Hematopoietic multipotent progenitor cell treated with erythropoietin and hydrocortisone succinate and interleukin-3 and kit ligand, for 17 days (in vitro differentiated cells): ENCODE data around the gene FSTL4.

Experiments
- DNase-seq: peaks from one replicate; pipeline ENCODE4 v3.0.0-alpha.2; 2015; ENCODE audit warnings: low spot score

The FSTL4 gene

GRCh38 chr5:133385346-133385745, 227.0 kb downstream of the FSTL4 start:
- no peak for DNase-seq

GRCh38 chr5:133384903-133385302, 227.4 kb downstream of the FSTL4 start:
- no peak for DNase-seq

DNA sequence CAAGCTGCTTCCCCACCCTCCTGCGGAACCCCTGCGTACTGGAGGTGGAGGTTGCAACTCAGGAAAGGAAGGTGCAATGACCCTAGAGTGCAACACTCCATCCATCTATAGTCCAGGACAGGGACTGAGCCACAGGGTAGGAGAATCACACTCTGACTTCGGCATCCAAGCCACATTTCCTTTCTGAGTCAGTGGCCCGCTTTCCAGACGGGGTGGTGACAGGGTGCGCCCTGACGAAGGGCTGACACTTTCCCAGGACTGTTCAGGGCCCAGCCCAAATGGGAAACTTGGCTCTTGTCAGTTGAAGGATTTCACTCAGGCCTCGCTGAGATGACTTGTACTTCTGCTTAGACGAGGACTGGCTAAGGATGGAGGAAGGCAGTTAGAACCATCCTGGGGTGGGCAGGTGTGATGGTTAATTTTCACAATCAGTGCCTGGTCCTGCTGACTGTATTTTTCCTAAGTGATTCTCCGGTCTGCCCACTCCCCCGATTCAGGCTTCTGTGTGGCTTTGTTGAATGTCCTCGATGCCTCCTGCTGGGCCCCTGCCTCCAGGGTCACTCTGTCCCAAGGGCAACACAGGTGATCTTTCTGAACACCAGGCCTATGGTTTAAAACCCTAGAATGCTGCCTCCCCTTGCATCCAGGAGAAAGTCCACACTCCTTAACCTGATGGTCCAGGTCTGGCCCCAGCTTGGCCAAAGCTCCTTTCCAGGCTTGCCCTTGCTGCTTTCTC, 228.1 kb downstream of the FSTL4 start:
- DNase-seq = no peak

- DNase-seq = no peak
Measured at GRCh38 chr5:133383580-133383939, 228.8 kb downstream of the FSTL4 start.

- DNase-seq = no peak
Measured at GRCh38 chr5:133382661-133383579, 229.4 kb downstream of the FSTL4 start.

DNA sequence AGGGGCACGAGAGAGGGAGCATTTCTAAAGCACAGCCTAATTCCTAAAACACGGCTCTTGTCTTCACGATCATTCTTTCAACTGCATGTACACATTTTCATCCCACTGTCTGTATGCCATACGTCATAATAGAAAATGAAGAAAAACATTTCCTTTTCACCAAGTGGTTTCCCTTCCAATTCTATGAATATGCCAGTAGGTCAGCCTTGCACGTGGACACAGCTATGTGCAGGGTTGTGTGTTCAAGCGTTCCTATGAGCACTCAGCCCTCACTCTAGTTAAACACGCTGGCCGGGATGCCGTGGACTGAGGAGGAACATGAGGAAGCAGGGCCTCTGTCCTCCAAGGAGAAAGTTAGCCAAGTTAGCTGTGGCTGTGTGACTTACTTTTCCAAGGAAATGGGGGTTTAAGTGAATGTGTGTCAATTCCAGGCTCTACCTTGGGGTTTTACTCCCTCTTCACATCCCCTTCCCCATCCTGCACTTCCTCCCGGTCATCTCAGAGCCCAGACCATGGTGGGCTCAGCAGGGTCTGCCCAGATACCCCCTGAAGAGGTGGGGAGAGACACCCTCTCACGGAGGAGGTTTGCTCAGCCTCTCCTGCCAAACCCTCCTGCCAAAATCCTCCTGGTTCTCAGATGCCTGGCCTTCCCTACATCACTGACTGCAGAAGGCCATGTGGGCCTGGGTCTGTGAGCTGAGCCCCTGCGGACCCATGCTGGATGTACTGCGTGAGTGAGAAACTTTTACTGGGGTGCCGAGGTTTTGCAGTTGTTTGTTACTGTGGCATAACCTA, 230.6 kb downstream of the FSTL4 start:
- DNase-seq = no peak

- DNase-seq = no peak
Measured at GRCh38 chr5:133381041-133381440, 231.3 kb downstream of the FSTL4 start.

DNA sequence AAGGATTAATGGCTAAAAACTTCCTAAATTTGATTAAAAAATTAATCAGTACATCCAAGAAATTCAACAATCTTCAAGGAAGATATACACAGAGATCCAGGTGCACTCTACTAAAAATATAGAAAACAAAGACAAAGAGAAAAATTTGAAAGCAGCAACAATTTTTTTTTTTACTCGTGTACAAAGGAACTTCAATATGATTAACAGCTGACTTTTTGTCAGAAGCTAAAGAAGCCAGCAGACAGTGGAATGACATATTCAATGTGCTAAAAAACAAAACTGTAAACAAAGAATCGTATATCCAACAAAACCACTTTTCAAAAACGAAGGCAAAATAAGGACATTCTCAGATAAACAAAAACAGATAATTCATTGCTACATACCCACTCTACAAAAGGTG, 234.6 kb downstream of the FSTL4 start:
- no peak for DNase-seq

DNA sequence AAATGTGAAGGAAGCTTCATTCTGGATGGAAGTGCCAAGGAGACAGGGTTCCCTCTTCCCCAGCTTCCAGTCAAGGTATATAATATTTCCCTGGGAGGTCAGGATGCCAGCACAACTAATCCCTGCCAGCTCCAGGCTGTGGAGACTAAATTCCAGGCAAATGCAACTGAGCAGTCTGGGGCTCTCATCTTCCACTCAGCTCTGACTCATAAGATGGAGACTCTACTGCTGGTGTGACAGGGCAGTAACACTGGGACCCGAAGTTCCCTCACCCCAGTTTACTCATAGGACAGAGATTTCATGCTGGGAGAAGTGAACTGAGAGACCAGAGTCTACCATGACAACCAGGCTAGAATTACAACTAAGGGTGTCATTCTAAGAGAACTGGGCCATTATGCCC, 235.4 kb downstream of the FSTL4 start:
- DNase-seq = no peak

DNA sequence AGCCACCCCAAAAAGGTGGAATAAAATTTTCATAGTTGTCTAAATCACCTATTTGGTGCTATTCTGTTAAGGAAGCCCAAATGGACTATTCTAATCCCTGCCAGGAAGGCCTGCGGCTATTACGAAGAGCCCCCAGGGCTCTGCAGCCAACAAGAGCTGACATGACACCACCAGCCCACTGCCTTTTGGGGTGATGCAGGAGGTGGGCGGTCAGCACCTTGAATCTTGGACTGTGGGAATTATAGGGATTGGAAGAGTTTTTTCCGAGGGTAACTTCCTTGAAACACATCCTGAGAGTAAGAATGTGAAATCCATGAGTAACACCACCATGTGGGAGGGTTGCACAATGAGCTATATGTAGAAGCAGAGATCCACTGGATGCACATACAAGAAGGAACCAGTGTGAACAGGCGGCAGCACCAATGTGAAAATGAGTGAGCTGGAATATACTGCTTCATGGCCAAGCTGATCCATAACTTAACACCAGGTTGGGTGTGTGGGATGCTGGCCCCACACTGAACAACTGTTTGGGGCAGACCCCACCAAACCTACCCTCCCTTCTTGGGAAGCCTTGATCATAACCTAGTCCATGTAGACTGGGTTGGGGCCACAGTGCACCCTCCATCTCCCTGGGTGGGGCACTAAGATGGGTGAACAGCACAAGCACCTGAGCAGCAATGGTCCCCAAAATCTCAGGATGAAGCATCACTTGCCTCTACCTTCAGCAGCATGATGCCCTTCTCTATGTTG, 239.0 kb downstream of the FSTL4 start:
- no peak for DNase-seq

DNA sequence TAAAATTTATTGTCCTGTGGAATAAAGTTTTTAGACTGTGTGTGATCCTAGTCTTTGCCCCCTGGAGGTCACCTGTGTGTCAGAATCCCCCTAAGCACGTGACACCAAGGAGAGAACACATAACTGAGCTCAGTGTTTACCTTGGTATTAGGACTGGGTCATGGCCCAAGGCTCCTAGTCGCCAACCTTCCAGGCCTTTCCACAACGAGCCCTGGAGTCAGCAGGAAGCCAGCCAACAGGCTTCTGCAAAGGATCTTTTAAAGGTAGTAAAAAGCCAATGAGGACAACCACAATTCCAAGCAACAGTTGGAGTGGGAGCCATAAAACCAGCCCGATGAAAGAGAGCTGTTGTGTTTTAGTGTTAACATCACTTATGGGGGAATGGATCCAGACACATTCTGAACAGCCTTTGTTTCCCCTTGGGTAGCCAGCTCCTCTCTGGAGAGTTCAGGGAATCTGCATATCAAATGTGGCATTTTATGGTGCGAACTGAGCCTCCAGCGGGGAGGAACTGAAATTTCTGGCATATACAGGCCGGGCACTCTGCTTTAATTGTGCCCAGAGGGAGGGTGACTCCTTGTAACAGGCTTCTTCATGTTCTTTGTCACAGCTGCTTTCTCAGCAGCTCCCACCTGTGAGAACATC, 239.9 kb downstream of the FSTL4 start:
- DNase-seq = no peak

GRCh38 chr5:133371371-133372155, 240.8 kb downstream of the FSTL4 start:
- DNase-seq = no peak

DNA sequence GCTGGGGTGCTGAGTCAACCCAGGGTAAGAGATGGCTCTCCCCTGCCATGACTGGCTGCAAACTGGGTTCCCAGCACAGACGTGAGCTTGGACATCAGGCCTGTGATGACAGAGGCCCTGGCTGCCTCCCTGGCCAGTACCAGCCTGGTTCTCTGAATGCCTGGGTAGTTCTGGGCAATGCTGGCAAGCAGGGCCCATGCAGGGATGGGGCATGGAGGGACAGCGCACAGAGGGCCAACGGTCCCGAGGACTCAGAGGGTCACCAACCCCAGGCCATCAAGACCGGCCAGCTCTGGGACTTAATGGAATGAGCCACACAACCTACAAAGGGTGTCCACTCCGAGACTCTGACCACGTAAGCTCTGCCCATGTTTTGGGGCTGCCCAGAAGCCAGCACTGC, 241.4 kb downstream of the FSTL4 start:
- DNase-seq = no peak

DNA sequence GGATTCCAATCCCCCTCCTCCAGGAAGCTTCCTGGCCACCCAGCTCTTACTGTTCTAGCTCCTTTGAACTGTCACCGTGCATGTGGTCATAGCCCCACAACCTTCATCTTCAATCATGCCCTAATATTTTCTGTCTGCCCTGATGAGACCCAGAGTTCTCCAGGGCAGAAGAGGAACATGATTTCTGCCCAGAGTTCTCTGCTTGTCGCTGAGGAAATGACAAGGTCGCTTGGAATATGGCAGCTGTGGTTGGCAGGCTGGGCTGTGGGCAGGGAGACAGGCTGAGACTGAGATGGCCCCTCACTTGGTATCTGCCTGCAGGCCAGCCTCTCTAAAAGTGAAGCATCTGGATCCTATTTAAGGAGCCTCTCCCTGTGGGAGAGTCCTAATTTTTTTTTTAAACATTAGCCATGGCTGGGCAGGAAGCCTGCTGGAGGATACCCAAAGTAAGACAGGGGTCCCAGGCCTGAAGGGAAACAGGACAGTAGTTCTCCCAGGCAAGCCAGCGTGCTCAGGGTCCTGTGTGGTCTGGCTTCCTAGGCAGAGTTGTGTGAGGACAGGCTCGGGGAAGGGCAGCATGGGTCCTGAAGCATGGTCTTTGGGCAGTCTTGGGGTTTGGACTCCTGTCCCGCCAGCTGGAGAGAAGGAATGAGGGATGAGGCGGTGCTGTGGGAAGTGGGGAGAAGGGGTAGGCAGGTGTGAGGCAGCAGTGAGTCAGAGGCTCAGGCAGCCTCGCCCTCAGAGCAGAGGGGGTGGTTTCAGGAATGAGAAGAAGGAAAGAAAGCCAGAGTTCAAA, 242.1 kb downstream of the FSTL4 start:
- DNase-seq = no peak

DNA sequence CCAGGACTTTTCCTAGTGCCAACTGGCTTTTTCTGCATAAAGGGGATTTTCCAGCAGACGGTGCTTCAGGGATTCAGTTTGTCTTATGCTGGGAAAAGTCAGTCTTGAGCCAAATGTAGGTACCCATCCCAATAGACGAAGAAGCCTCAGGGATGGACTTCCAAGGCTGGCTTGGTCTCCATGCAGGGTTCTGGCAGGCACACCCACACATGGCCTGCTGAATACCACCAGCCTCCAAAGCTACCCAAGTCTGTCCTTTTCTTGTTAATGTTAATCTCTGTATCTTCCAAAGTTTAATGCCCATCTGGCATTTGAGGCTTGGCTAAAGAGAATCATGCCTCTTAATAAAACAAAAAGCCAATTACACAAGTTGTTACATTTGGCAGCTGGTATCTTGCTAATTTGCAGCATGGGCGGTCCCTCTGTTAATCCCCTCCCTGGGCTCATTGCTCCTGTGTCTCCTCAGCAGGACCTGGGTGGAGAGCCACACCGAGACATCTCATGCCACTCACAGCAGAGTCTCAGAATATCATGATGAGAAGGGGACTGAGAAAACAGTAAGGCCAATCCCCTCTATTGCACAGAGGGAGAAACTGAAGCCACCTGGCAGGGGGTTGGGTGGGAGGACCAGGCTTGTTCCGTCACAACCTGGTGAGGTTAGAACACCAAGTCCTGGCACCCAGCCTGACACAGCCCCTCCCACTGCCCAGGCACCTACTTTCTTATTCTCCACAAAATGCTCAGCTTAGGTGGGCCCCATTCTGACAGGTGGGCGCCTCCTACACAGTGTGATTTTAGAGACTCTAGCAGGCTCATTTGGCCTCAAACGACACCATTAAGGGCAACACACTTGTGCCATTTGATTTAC, 243.2 kb downstream of the FSTL4 start:
- no peak for DNase-seq

DNA sequence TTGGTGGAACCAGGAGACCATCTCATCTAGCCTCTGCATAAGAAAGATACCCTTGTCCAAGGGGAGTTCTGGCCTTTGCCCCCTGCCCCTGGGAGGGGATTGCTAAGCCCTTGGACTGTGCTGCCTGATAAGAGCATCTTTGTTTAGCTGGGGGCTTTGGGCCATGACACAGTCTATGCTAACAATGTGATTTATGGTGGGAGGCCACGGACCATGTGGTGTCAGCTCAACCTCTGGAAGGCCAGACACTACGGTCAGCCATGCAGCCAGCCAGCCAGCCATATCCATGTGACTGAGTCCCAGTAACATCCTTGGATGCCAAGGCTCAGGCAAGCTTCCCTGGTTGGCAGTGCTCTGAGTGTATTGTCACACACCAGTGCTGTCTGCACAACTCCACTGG, 244.4 kb downstream of the FSTL4 start:
- no peak for DNase-seq

DNA sequence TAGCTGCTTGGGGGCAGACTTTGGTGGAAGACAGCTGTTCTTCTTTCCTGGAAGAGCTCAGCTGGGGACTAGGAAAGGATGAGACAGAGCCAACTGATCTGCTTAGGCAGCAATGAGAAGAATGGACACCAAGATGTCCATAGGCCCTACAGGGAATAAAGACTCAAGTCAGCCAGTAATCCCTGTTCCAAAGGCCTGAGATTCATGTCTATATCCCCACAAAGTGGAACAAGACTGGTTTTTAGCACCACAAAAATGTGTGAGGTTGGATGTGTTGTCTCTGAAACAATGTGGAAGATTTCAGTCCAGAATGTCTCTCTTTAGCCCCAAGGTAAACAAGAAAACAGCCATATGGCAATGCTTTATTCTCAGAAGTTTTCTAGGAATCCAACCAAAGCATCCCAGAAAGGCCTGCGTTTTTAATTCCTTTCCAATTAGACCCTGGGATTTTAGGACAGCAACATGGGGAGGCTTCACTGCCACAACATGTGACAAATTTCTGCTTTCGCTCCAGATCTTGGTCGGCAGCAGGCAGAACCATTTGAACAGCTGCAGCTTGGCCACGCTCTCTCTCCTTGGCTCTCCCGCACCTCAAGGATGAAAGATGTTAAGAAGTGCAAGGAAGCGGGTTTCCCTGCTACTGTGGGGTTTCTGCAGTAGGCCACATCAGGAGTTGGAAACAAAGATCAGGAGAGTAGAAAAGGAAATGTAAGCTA, 245.1 kb downstream of the FSTL4 start:
- no peak for DNase-seq

GRCh38 chr5:133366438-133366837, 245.9 kb downstream of the FSTL4 start:
- DNase-seq = no peak
